ENCODE results near the gene CLEC20A.

DNA sequence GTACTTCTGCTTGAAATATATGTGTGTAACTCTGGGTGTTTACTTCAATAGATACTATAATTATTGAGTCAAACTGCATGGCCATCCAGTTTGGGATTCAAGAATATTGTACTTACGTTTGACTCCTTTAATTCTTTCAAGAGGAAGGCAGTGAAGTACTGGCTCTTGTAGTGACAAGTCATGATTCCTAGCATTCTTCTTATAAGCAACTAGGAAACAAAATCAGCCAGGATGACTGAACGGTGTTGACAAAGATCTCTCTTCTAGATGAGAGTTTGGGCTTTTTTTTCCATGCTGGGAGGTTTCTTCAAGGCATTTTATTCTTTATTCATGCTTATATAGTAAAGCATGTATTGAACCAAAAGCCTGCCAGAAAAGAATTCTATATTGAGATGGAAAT, 58.3 kb downstream of the CLEC20A start:
- TF ChIP-seq, protein P1, sequence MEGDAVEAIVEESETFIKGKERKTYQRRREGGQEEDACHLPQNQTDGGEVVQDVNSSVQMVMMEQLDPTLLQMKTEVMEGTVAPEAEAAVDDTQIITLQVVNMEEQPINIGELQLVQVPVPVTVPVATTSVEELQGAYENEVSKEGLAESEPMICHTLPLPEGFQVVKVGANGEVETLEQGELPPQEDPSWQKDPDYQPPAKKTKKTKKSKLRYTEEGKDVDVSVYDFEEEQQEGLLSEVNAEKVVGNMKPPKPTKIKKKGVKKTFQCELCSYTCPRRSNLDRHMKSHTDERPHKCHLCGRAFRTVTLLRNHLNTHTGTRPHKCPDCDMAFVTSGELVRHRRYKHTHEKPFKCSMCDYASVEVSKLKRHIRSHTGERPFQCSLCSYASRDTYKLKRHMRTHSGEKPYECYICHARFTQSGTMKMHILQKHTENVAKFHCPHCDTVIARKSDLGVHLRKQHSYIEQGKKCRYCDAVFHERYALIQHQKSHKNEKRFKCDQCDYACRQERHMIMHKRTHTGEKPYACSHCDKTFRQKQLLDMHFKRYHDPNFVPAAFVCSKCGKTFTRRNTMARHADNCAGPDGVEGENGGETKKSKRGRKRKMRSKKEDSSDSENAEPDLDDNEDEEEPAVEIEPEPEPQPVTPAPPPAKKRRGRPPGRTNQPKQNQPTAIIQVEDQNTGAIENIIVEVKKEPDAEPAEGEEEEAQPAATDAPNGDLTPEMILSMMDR (IDR thresholded peaks at IDR 0.05): no peak
- TF ChIP-seq POLR2A (IDR thresholded peaks at IDR 0.05): no peak
